Umbilical cord (tissue), 2 donors: ENCODE data around the gene EVC2. TPM values are rescaled to one million over a fixed set of nuclear protein-coding genes. Genes with fewer than 3 reads are reported as not detected.

Experiments used
- DNase-seq: peaks from one replicate; pipeline ENCODE4 v3.0.0-alpha.2; 2015; ENCODE audit warnings: low spot score
- total RNA-seq: library from RNA; depleted of rRNA; stranded (reverse); fragments of >200 nt; gene quantifications from one replicate; pipeline ENCODE4 v1.2.3, GENCODE V29; 2014; ENCODE audit warnings: low replicate concordance; ENCODE audit not compliant: insufficient read depth

The EVC2 gene
- total RNA-seq, 1 donor from 2014 or later = 10.6 TPM

DNA sequence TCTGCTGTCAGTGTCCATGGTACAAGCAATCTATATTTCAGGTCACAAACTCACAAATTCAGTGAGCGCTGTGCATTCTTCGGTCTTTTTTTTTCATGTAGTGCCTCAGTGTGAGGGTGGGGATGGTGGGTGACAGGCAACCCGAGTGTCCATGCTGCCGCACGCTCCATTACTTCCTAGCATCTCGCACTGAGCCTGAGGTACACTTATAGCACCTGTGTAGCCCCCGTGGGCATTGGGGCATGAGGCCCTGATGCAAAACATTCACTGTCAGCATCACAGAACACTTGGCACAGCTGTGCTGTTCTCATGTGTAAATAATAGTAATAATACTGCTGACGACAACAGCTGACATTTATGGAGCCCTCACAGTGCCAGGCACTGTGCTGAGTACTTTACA, 31.6 kb downstream of the EVC2 start:
- DNase-seq = no peak

GRCh38 chr4:5666741-5667140, 41.6 kb downstream of the EVC2 start:
- no peak for DNase-seq

GRCh38 chr4:5664778-5665177, 43.6 kb downstream of the EVC2 start:
- no peak for DNase-seq

DNA sequence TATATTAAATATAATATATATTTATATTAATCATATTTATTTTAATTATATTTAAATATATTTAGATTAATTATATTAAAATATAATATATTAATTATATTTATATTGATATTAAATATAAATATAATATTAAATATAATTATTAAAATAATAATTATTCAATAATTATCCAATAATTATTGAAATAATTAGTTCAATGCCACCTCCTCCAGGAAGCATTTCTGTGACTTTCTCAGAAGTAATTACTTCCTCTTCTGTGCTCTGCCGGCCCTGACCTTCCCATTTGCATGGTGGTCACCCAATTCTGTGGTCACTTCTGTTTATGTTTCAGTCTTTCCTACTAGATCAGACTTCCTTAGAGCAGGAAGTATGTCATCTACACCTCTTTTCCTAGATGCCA, 45.8 kb downstream of the EVC2 start:
- no peak for DNase-seq

DNA sequence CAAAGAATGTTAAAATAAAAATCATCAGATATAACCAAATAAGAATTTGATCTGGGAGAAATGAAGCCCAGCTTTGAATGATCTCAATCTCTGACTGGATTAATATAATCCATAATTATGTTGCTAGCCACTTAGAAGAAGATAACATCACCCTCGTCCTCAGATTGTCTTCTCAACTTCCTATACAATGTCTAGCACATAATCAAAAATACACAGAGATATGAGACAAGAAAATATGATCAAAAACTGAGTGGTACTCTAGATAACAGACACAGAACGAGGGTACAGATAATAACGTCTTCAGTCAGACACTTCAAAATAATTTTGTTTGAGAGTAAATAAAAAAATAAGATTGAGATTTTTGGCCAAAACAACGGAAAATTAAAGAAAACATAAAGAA, 47.1 kb downstream of the EVC2 start:
- no peak for DNase-seq

DNA sequence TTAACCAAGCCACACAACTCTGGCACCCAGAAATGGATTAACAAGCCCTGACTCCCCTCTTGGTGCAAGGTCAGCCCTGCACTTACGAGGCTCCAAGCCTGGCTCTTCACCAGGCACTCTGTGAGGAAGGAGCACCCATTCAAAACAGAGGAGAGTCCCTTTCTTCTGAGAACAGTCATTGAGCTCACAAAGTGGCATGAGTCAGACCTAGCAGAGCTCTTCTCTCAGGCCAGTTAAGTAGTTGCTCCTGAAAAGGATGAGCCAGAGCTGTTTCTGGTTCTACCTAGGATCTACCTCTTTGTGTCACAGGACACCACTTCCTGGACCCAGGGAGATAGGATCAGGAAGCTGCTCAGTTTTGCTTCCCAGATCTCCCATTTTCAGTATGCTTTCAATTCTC, 48.2 kb downstream of the EVC2 start:
- no peak for DNase-seq

DNA sequence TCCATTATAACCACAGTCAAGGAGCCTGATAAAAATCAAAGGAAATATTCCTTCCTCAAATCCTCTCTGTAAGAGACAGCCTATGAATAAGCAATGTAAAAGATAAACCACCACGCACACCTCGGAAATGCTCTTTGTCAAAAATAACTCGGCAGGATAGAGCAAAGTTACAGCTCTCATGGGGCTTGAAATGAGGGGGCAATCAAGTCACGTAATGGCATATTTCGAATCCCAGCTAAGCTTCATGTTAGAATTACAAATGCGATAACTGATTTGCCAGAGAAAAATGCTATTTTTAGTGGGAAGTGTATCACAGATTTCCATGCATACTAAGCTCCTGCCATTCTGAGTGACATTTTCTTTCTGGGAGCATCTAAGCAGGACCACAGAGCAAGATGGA, 49.4 kb downstream of the EVC2 start:
- DNase-seq = no peak

DNA sequence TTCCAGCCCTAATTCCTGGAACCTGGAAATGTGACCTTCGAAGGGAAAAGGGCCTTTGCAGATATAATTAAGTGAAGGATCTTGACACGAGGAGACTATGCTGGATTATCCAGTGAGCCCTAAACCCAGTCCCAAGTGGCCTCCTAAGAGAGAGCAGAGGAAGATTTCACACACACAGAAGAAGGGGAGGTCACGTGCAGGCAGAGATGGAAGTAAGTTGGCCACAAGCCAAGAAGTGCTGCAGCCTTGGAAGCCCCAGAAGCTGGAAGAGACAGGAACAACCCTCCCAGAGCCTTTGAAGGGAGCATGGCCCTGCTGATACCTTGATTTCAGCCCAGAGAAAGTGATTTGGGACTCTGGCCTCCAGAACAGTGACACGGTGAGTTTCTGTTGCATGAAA, 51.9 kb downstream of the EVC2 start:
- DNase-seq = no peak

DNA sequence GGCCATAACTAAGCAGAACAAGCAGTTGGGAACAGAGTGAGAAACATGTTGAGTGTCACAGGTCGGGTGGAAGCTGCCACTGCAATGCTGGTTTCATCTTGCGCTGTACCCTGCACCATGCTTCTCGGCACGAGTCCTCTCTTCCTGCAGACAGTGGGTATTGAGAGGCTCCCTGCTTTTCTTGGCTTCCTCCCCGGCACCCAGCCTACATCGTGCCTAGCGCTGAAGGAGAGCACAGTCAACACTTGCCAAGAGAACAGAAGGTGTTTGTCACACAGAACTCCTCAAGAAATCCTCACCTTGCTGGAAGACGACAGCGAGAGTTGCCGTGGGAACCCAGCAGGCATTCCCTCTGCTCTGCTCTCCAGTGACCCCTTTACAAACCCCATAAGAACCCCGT, 53.6 kb downstream of the EVC2 start:
- DNase-seq = no peak

DNA sequence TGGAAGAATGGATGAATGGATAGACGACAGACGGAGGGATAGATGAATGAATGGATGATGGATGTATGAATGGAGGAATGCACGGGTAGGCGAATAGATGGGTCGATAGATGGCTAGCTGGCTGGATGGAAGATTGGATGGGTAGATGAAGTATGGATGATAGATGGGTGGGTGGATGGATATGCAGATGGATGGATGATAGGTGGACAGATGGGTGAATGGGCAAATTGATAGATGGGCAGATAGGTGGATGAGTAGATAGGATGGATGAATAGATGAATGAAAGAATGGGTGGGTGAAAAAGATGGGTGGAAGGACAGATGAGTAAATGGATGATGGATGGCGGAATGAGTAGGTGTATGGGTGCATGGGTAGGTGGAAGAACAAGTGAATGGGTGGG, 57.3 kb downstream of the EVC2 start:
- no peak for DNase-seq

- DNase-seq = no peak
These were observed 58.3 kb downstream of the EVC2 start for GRCh38 chr4:5650040-5650439.

DNA sequence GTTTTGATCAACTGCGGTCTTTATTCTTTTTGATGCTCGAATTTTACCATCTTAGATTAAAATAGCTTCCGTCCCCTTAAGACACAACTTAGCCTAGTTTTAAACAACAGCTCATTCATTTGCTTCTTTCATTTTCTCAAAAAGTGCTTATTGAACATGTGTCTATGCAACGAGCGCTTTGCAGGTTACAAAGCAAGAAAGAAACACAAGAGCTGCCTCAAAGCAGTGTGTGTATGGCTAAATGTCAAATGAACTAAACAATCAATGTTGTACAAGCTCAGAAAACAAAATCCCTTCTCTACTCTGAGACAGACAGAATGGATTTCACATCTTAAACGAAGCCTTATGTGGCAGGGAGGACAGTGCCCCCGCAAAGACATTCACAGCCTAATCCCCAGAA, 61.0 kb downstream of the EVC2 start:
- no peak for DNase-seq

- DNase-seq = no peak
These were observed 68.3 kb downstream of the EVC2 start for GRCh38 chr4:5640096-5640495.

DNA sequence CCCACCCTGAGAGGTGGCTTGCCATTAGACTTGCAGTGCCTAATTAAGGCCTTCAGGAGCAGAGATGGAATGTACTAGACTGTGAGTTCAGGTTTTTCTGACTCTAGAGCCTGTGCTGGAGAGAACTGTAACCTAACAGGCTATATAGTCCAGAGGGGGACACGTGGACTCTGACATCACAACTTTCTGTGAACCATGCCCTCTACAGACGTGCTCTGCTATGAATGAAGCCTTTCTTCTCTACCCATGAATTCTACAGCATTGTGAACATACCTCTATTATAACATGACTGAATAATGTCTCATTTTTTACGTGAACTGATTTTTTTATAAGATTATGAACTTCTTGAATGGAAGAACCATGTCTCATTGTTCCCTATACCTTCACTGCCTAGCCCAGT, 68.8 kb downstream of the EVC2 start:
- DNase-seq = no peak

DNA sequence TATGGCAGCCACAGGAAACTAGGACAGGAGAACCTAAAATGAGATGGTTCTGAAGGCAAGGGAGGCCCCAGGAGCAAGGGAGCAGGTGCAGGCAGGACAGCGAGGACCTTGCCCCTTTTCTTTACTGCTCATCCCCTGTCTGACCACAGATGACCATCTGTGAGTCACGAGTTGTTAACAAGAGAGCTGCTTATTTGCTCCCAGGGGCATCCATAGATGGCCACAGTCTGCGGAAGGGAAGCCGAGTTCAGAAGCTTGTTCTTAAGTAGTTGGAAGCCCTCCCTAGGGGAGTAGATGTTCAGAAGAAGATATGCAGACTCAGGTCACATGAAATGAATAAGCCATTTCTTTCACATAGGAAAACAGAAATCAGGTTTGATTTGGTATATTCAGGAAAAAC, 69.4 kb downstream of the EVC2 start:
- no peak for DNase-seq

GRCh38 chr4:5638316-5638715, 70.0 kb downstream of the EVC2 start:
- DNase-seq = no peak

GRCh38 chr4:5636766-5637670, 71.3 kb downstream of the EVC2 start:
- no peak for DNase-seq

DNA sequence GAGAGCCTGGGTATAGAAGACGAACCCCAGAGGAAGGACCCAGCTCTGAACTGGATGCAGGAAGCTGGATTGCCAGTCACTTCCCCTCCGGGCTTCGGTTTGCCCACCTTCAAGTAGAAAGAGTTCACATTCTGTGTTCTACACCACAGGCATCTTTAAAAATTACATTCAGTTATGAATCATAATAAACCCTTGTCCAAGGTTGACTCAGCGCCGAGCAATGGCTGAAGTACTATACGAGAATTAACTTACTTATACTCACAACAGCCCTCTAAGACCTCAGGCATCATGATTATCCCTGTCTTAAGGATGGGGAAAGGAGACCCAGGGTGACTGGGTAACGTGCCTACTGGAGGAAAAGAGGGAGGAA, 72.5 kb downstream of the EVC2 start:
- peak; percentile 77 for DNase-seq

DNA sequence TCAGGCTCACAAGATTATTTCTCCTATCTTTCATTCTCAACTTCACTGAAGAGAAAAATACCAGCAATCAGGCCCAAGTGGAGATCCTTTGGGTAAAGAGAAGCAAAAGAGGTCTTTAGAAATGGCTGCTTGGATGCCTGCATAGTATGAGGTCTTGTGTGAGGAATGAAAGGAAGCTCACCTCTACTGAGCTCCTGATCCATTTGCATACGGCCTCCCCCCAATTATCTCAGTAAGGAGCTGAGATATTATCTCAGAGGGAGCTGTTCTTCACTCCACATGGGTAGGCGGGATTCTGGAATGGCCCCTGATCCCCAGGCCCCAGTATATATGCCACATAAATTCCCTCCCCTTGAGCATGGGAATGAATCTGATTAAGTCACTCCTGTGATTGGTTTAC, 75.8 kb downstream of the EVC2 start:
- peak; percentile 49 for DNase-seq

- no peak for DNase-seq
These were observed 76.3 kb downstream of the EVC2 start for GRCh38 chr4:5632066-5632440.

GRCh38 chr4:5631352-5632065, 76.8 kb downstream of the EVC2 start:
- peak; percentile 80 for DNase-seq

- DNase-seq = no peak
These were observed 77.6 kb downstream of the EVC2 start for GRCh38 chr4:5630762-5631161.

GRCh38 chr4:5629542-5629941, 78.8 kb downstream of the EVC2 start:
- DNase-seq = no peak
